ENCODE data around the gene GRIN1. TPM values are rescaled to one million over a fixed set of nuclear protein-coding genes. Genes with fewer than 3 reads are reported as not detected.
A peak's percentile ranks its signal among the peaks of the same experiment; 100 is the strongest.

Gene GRIN1
- total and polyA plus RNA-seq, 2 of the 13 experiments (the other 11 are each of a cell fraction or from before 2014, with no cell fraction given) = 0.13 TPM; not detected in 1

DNA sequence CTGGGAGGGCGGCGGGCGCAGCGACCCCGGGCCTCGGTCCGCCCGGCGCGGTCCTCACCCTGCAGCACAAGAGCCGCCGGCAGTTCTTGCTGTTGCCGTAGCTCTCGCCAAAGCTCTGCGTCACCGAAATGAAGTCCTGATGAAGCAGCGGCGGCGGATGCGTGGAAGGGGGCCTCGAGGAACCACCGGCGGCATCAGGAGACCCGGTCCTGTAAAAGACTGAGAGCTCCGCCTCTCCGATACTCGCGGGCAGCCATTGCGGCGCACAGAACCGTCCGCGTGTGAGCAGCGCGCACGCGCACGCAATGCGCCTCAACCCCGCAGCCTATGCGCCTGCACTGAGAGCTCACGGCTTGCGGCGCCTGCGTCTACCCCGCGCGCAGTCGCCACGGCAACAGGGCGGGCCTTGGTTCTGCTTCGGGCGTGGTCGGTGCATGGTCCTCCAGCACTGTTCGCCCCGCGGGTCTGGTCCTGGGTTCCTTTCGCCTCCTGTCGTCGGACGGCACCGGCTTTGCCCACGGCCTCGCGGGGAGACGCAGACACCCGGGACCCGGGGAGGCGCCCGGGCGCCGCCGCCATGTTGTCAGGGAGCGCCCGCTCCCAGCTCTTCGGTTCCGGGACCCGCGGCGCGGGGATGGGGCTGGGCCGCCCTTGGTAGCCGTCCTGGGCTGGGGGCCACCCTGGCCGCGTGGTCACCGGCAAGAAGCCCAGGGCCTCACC is 9.3 kb upstream of the GRIN1 start (continued):
- TF ChIP-seq ZNF782 (CRISPR knock-in tag; IDR thresholded peaks at IDR 0.05; ENCODE audit: borderline replicate concordance) (peak; percentile 79; the same call in 1 of the 2 replicates), ZNF572 (CRISPR knock-in tag; IDR thresholded peaks at IDR 0.05) (0 out of 2 replicates have a peak, but pooled peaks have one; percentile 72), JUNB (CRISPR knock-in tag; IDR thresholded peaks at IDR 0.05; ENCODE audit: borderline replicate concordance) (no peak), POLR2AphosphoS5 (IDR thresholded peaks at IDR 0.05; ENCODE audit: low read depth, low read length) (peak; percentile 82), FOXA3 (CRISPR knock-in tag; IDR thresholded peaks at IDR 0.05) (peak; percentile 40; the same call in 1 of the 2 replicates), ERF (CRISPR knock-in tag; IDR thresholded peaks at IDR 0.05) (peak; percentile 50; the same call in 1 of the 2 replicates), HDAC1 (CRISPR knock-in tag; IDR thresholded peaks at IDR 0.05) (peak; percentile 89), AGO2 (optimal IDR thresholded peaks at IDR 0.05; ENCODE audit: low read depth, low read length) (peak; percentile 38), ZNF607 (CRISPR knock-in tag; IDR thresholded peaks at IDR 0.05; ENCODE audit: borderline replicate concordance) (peak; percentile 65; the same call in 1 of the 2 replicates), CEBPB (IDR thresholded peaks at IDR 0.05; ENCODE audit: borderline replicate concordance, low read depth, low read length) (no peak), ZNF746 (CRISPR knock-in tag; IDR thresholded peaks at IDR 0.05) (peak; percentile 32; the same call in 1 of the 2 replicates), FOXK1 (CRISPR knock-in tag; IDR thresholded peaks at IDR 0.05; ENCODE audit: borderline replicate concordance, low read depth) (0 out of 2 replicates have a peak, but pooled peaks have one; percentile 34), SMARCE1 (IDR thresholded peaks at IDR 0.05; ENCODE audit: borderline replicate concordance) (no peak), KMT2B (CRISPR knock-in tag; IDR thresholded peaks at IDR 0.05) (peak; percentile 49; the same call in 1 of the 2 replicates), DMAP1 (CRISPR knock-in tag; IDR thresholded peaks at IDR 0.05) (peak; percentile 73), ZNF564 (CRISPR knock-in tag; IDR thresholded peaks at IDR 0.05) (peak; percentile 100), SCMH1 (CRISPR knock-in tag; IDR thresholded peaks at IDR 0.05; ENCODE audit: borderline replicate concordance) (no peak), MEF2D (CRISPR knock-in tag; IDR thresholded peaks at IDR 0.05) (peak; percentile 72), ZNF605 (CRISPR knock-in tag; IDR thresholded peaks at IDR 0.05) (0 out of 2 replicates have a peak, but pooled peaks have one; percentile 60), MATR3 (CRISPR knock-in tag; IDR thresholded peaks at IDR 0.05) (no peak), YY1 (IDR thresholded peaks at IDR 0.05; ENCODE audit: insufficient read depth, insufficient replicate concordance, low read depth, low read length) (peak; percentile 93), SUZ12 (IDR thresholded peaks at IDR 0.05; ENCODE audit: low read depth, low read length) (no peak), ZNF790 (CRISPR knock-in tag; IDR thresholded peaks at IDR 0.05; ENCODE audit: borderline replicate concordance) (peak; percentile 74; the same call in 1 of the 2 replicates)
- TF ChIP-seq, protein P1, sequence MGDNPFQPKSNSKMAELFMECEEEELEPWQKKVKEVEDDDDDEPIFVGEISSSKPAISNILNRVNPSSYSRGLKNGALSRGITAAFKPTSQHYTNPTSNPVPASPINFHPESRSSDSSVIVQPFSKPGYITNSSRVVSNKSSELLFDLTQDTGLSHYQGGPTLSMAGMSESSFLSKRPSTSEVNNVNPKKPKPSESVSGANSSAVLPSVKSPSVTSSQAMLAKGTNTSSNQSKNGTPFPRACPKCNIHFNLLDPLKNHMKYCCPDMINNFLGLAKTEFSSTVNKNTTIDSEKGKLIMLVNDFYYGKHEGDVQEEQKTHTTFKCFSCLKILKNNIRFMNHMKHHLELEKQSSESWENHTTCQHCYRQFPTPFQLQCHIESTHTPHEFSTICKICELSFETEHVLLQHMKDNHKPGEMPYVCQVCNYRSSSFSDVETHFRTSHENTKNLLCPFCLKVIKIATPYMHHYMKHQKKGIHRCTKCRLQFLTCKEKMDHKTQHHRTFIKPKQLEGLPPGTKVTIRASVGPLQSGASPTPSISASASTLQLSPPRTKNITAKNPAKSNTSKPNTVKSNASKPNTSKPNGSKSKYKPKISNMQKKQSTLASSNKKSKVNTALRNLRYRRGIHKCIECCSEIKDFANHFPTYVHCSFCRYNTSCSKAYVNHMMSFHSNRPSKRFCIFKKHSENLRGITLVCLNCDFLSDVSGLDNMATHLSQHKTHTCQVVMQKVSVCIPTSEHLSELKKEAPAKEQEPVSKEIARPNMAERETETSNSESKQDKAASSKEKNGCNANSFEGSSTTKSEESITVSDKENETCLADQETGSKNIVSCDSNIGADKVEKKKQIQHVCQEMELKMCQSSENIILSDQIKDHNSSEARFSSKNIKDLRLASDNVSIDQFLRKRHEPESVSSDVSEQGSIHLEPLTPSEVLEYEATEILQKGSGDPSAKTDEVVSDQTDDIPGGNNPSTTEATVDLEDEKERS (CRISPR knock-in tag; IDR thresholded peaks at IDR 0.05) = peak; percentile 75
- TF ChIP-seq, protein P2, sequence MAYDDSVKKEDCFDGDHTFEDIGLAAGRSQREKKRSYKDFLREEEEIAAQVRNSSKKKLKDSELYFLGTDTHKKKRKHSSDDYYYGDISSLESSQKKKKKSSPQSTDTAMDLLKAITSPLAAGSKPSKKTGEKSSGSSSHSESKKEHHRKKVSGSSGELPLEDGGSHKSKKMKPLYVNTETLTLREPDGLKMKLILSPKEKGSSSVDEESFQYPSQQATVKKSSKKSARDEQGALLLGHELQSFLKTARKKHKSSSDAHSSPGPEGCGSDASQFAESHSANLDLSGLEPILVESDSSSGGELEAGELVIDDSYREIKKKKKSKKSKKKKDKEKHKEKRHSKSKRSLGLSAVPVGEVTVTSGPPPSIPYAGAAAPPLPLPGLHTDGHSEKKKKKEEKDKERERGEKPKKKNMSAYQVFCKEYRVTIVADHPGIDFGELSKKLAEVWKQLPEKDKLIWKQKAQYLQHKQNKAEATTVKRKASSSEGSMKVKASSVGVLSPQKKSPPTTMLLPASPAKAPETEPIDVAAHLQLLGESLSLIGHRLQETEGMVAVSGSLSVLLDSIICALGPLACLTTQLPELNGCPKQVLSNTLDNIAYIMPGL (CRISPR knock-in tag; IDR thresholded peaks at IDR 0.05; ENCODE audit: borderline replicate concordance in 1 of 2, low read depth in 1 of 2) = peak; percentile 58 to 59; a peak in 2 of 4 replicates
- TF ChIP-seq, protein P3, sequence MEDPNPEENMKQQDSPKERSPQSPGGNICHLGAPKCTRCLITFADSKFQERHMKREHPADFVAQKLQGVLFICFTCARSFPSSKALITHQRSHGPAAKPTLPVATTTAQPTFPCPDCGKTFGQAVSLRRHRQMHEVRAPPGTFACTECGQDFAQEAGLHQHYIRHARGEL (CRISPR knock-in tag; IDR thresholded peaks at IDR 0.05) = peak; percentile 20; the same call in 1 of the 2 replicates

Data from HepG2 (cell line).